Activated T-cell treated with anti-CD3 and anti-CD28 coated beads, Interleukin-2, amount 50 U/mL, for 4 hours (primary cell): Measurements from ENCODE around the gene ESRP2. TPM values are rescaled to one million over a fixed set of nuclear protein-coding genes. Genes with fewer than 3 reads are reported as not detected.

Source experiments
- ATAC-seq, 2 donors: fragments of 200-7000 bp; cut with Tn5 transposase; one replicate each; pipeline ENCODE4 v1.10.0; 2021
- DNase-seq: peaks from one replicate; pipeline ENCODE4 v3.0.0-alpha.2; 2020
- H3K27me3 Mint-ChIP-seq: one replicate; pipeline ENCODE4 v1.8.0; 2021; ENCODE audit warnings: low read depth, mixed read lengths
- H3K36me3 Mint-ChIP-seq: one replicate; pipeline ENCODE4 v1.8.0; 2022; ENCODE audit warnings: mixed read lengths; ENCODE audit not compliant: insufficient read depth
- H3K4me1 Mint-ChIP-seq: one replicate; pipeline ENCODE4 v1.8.0; 2021; ENCODE audit warnings: low read depth, mixed read lengths
- H3K4me3 Mint-ChIP-seq: one replicate; pipeline ENCODE4 v1.8.0; 2021; ENCODE audit warnings: mild to moderate bottlenecking, moderate library complexity, mixed read lengths
- H3K9me3 Mint-ChIP-seq: one replicate; pipeline ENCODE4 v1.8.0; 2021; ENCODE audit warnings: mixed read lengths
- total RNA-seq, 3 donors: library from RNA; stranded (reverse); gene quantifications; one replicate each; pipeline ENCODE4 v1.2.1, GENCODE V29; 2021

The ESRP2 gene
- total RNA-seq, 3 donors from 2014 or later, result 0.53 to 1.3 (median 0.68) TPM

GRCh38 chr16:68253721-68254120, 17.8 kb upstream of the ESRP2 start:
- H3K4me1 Mint-ChIP-seq, result peaks cover 1% of the 10 kb centered on the region
- H3K27me3 Mint-ChIP-seq, result no peaks in the 10 kb centered on the region
- no peak for ATAC-seq
- no peaks in the 10 kb centered on the region for H3K9me3 Mint-ChIP-seq
- H3K4me3 Mint-ChIP-seq, result no peak overlapping the region
- DNase-seq, result no peak
- peaks cover 15% of the 10 kb centered on the region for H3K36me3 Mint-ChIP-seq

- H3K4me3 Mint-ChIP-seq, result no peak overlapping the region
- peaks cover 14% of the 10 kb centered on the region for H3K36me3 Mint-ChIP-seq
- H3K27me3 Mint-ChIP-seq, result no peaks in the 10 kb centered on the region
- DNase-seq (no peak), ATAC-seq (no peak)
- H3K9me3 Mint-ChIP-seq, result no peaks in the 10 kb centered on the region
- peaks cover 1% of the 10 kb centered on the region for H3K4me1 Mint-ChIP-seq
These were observed 16.5 kb upstream of the ESRP2 start for GRCh38 chr16:68252383-68252782.

- Mint-ChIP-seq H3K9me3 (no peaks in the 10 kb centered on the region), H3K4me1 (peaks cover 2% of the 10 kb centered on the region), H3K4me3 (no peak overlapping the region), H3K27me3 (no peaks in the 10 kb centered on the region), H3K36me3 (peaks cover 14% of the 10 kb centered on the region)
- ATAC-seq, result no peak
- no peak for DNase-seq
These were observed 15.9 kb upstream of the ESRP2 start for GRCh38 chr16:68251832-68252231.

GRCh38 chr16:68250951-68251350, 15.0 kb upstream of the ESRP2 start:
- no peak for ATAC-seq
- no peak overlapping the region for H3K4me3 Mint-ChIP-seq
- H3K4me1 Mint-ChIP-seq, result peaks cover 10% of the 10 kb centered on the region
- peaks cover 12% of the 10 kb centered on the region for H3K36me3 Mint-ChIP-seq
- H3K27me3 Mint-ChIP-seq, result no peaks in the 10 kb centered on the region
- DNase-seq, result no peak
- no peaks in the 10 kb centered on the region for H3K9me3 Mint-ChIP-seq

- peaks cover 19% of the 10 kb centered on the region for H3K4me1 Mint-ChIP-seq
- no peak overlapping the region for H3K4me3 Mint-ChIP-seq
- H3K27me3 Mint-ChIP-seq, result no peaks in the 10 kb centered on the region
These were observed 13.4 kb upstream of the ESRP2 start for GRCh38 chr16:68249371-68249770.

GRCh38 chr16:68247932-68248331, 12.0 kb upstream of the ESRP2 start:
- H3K27me3 Mint-ChIP-seq, result no peaks in the 10 kb centered on the region
- H3K9me3 Mint-ChIP-seq, result no peaks in the 10 kb centered on the region
- no peak for ATAC-seq

More at GRCh38 chr16:68249371-68249770, 13.4 kb upstream of the ESRP2 start:
- DNase-seq (no peak), ATAC-seq (no peak)
- no peaks in the 10 kb centered on the region for H3K9me3 Mint-ChIP-seq
- peaks cover 12% of the 10 kb centered on the region for H3K36me3 Mint-ChIP-seq

GRCh38 chr16:68247400-68247799, 11.5 kb upstream of the ESRP2 start:
- DNase-seq, result no peak
- Mint-ChIP-seq H3K27me3 (no peaks in the 10 kb centered on the region), H3K4me3 (no peak overlapping the region), H3K36me3 (peaks cover 12% of the 10 kb centered on the region), H3K9me3 (no peaks in the 10 kb centered on the region), H3K4me1 (peaks cover 19% of the 10 kb centered on the region)
- ATAC-seq, result no peak

More at GRCh38 chr16:68247932-68248331, 12.0 kb upstream of the ESRP2 start:
- no peak overlapping the region for H3K4me3 Mint-ChIP-seq
- peaks cover 12% of the 10 kb centered on the region for H3K36me3 Mint-ChIP-seq
- DNase-seq, result no peak
- peaks cover 19% of the 10 kb centered on the region for H3K4me1 Mint-ChIP-seq

- DNase-seq (no peak), ATAC-seq (no peak)
- H3K27me3 Mint-ChIP-seq, result no peaks in the 10 kb centered on the region
- peak overlapping the region; percentile 87 for H3K4me3 Mint-ChIP-seq
- peaks cover 18% of the 10 kb centered on the region for H3K4me1 Mint-ChIP-seq
- H3K36me3 Mint-ChIP-seq, result peaks cover 9% of the 10 kb centered on the region
- no peaks in the 10 kb centered on the region for H3K9me3 Mint-ChIP-seq
These were observed 10.7 kb upstream of the ESRP2 start for GRCh38 chr16:68246666-68247065.

GRCh38 chr16:68246121-68246520, 10.2 kb upstream of the ESRP2 start:
- no peak for ATAC-seq
- peaks cover 7% of the 10 kb centered on the region for H3K36me3 Mint-ChIP-seq

GRCh38 chr16:68244903-68245853, 9.3 kb upstream of the ESRP2 start, which contains the start of gene PLA2G15:
TSS of gene PLA2G15 (plus strand) at chr16:68245373. CDS start at chr16:68245427, 54 bp downstream.
- Mint-ChIP-seq H3K9me3 (no peaks in the 10 kb centered on the region), H3K36me3 (peaks cover 3% of the 10 kb centered on the region), H3K4me1 (peaks cover 18% of the 10 kb centered on the region), H3K27me3 (no peaks in the 10 kb centered on the region), H3K4me3 (peak within 1 kb of the TSS; percentile 87)
- peak; percentile 95 to 98 for ATAC-seq
- peak; percentile 97 for DNase-seq

More at GRCh38 chr16:68246121-68246520, 10.2 kb upstream of the ESRP2 start:
- H3K4me3 Mint-ChIP-seq, result peak overlapping the region; percentile 87
- no peak for DNase-seq
- no peaks in the 10 kb centered on the region for H3K9me3 Mint-ChIP-seq
- no peaks in the 10 kb centered on the region for H3K27me3 Mint-ChIP-seq
- peaks cover 18% of the 10 kb centered on the region for H3K4me1 Mint-ChIP-seq

GRCh38 chr16:68244481-68244902, 8.6 kb upstream of the ESRP2 start:
- no peak for DNase-seq
- ATAC-seq, result peak in 1 of 2 donors; percentile 3
- Mint-ChIP-seq H3K36me3 (peaks cover 3% of the 10 kb centered on the region), H3K4me1 (peaks cover 20% of the 10 kb centered on the region), H3K4me3 (peak overlapping the region; percentile 87), H3K9me3 (no peaks in the 10 kb centered on the region), H3K27me3 (no peaks in the 10 kb centered on the region)

- no peak for ATAC-seq
- Mint-ChIP-seq H3K4me3 (peak overlapping the region; percentile 87), H3K36me3 (no peaks in the 10 kb centered on the region)
These were observed 7.3 kb upstream of the ESRP2 start for GRCh38 chr16:68242926-68243858.

GRCh38 chr16:68242085-68242484, 6.2 kb upstream of the ESRP2 start:
- peaks cover 30% of the 10 kb centered on the region for H3K4me1 Mint-ChIP-seq
- DNase-seq (no peak), ATAC-seq (no peak)
- no peaks in the 10 kb centered on the region for H3K27me3 Mint-ChIP-seq
- H3K9me3 Mint-ChIP-seq, result no peaks in the 10 kb centered on the region
- H3K36me3 Mint-ChIP-seq, result no peaks in the 10 kb centered on the region
- no peak overlapping the region for H3K4me3 Mint-ChIP-seq

More at GRCh38 chr16:68242926-68243858, 7.3 kb upstream of the ESRP2 start:
- DNase-seq, result no peak
- Mint-ChIP-seq H3K9me3 (no peaks in the 10 kb centered on the region), H3K4me1 (peaks cover 25% of the 10 kb centered on the region), H3K27me3 (no peaks in the 10 kb centered on the region)

GRCh38 chr16:68238029-68238345, 2.1 kb upstream of the ESRP2 start:
- peaks cover 30% of the 10 kb centered on the region for H3K4me1 Mint-ChIP-seq
- no peaks in the 10 kb centered on the region for H3K36me3 Mint-ChIP-seq
- no peak for DNase-seq
- H3K4me3 Mint-ChIP-seq, result peak overlapping the region; percentile 90
- ATAC-seq, result peak in 1 of 2 donors; percentile 7
- no peaks in the 10 kb centered on the region for H3K9me3 Mint-ChIP-seq
- no peaks in the 10 kb centered on the region for H3K27me3 Mint-ChIP-seq
